Peyer's patch (tissue), 4 donors: Measurements from ENCODE around the gene TM9SF1.

Source experiments
- POLR2A ChIP-seq, 2 donors: fragments of 450-650 bp; IDR thresholded peaks; one replicate each; pipeline ENCODE4 v1.5.1; 2017; ENCODE audit warnings: antibody characterized with exemption in 2 of 2, mild to moderate bottlenecking in 2 of 2, moderate library complexity in 2 of 2
- TF ChIP-seq, protein P1 (sequence below), 6 experiments: fragments of 450-650 bp in 4 of 6; fragments of 200-600 bp in 2 of 6; sonication (generic) in 1 of 6; IDR thresholded peaks; one replicate each; pipeline ENCODE4 v1.5.1; 2017 to 2019; ENCODE audit warnings: antibody characterized with exemption in 6 of 6, mild to moderate bottlenecking in 3 of 6, moderate library complexity in 1 of 6

DNA sequence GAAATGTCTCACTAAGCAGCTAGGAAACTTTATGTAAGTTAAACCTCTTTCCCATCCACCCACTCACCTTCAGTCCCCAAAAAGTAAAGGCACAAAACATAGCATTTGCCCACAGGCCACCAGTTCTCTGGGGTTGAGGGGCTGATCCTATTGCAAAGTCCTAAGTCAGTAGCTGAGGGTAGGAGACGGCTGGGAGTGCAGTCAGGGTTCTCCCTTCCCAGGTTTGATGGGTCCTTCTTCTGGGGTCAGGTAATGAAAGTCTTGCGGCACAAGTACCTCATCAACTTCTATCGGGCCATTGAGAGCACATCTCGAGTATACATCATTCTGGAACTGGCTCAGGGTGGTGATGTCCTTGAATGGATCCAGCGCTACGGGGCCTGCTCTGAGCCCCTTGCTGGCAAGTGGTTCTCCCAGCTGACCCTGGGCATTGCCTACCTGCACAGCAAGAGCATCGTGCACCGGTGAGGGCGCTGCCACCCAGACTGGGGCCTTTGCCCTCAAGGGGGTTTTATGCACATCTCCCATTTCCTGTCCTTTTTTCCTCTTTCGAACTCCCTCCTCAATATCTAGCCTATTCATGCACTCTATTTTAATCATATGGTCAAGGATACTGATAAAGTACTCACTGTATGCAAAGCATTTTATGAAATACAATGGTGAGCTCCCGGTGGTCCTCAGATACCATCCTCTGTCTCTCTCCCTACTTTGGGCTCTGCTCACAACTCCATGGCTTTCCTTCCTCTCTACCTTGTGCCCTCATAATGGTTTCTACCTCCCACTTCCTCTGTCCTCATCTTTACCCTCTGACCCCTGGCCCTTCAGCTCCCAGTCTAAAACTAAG lies 11.2 kb upstream of the TM9SF1 start:
- TF ChIP-seq, protein P1, sequence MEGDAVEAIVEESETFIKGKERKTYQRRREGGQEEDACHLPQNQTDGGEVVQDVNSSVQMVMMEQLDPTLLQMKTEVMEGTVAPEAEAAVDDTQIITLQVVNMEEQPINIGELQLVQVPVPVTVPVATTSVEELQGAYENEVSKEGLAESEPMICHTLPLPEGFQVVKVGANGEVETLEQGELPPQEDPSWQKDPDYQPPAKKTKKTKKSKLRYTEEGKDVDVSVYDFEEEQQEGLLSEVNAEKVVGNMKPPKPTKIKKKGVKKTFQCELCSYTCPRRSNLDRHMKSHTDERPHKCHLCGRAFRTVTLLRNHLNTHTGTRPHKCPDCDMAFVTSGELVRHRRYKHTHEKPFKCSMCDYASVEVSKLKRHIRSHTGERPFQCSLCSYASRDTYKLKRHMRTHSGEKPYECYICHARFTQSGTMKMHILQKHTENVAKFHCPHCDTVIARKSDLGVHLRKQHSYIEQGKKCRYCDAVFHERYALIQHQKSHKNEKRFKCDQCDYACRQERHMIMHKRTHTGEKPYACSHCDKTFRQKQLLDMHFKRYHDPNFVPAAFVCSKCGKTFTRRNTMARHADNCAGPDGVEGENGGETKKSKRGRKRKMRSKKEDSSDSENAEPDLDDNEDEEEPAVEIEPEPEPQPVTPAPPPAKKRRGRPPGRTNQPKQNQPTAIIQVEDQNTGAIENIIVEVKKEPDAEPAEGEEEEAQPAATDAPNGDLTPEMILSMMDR (IDR thresholded peaks at IDR 0.05): no peak
- TF ChIP-seq POLR2A (IDR thresholded peaks at IDR 0.05): no peak
